NOMO-1 (cell line): Measurements from ENCODE around the gene LHB.
A peak's percentile ranks its signal among the peaks of the same experiment; 100 is the strongest.

ENCODE experiments used
- DNase-seq, 2 experiments: peaks; one replicate each; lab custom pipeline; 2025; ENCODE audit not compliant: unreplicated experiment in 2 of 2; lab: John Stamatoyannopoulos, UW

LHB gene

DNA sequence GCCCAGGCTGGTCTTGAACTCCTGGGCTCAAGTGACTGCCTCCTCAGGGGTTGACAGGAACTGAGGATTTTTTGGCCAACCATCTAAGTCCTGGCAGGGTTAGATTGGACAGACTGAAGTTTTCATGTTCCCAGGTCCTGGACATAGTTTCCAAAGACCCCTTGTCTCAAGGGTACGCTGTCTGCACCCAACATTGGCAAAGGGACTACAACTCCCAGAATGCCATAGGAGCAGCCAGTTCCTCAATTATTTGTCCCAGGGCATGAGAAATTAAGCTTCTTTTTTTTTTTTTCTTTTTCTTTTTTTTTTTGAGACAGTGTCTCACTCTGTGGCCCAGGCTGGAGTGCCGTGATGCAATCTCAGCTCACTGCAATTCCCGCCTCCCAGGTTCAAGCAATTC is 30.7 kb downstream of the LHB start:
- no peak for DNase-seq

DNA sequence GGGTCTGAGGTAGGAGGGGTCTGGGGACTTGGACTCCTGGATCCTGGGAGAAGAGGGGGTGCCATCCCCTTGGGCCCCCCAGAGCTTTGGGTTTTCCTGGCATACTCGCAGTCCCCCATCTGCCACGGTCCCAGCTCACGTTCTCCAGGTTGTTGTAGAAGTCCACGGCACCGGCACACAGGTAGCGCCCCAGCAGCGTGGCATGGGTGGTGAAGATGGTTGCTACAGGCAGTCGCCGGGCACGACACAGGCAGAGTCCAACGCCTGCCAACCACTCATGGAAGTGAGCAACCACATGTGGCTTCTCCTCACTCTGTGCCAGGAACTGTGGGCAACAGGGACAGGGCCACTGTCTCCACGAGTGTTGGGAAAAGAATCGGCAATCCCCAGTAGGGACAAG is 31.2 kb downstream of the LHB start:
- no peak for DNase-seq

DNA sequence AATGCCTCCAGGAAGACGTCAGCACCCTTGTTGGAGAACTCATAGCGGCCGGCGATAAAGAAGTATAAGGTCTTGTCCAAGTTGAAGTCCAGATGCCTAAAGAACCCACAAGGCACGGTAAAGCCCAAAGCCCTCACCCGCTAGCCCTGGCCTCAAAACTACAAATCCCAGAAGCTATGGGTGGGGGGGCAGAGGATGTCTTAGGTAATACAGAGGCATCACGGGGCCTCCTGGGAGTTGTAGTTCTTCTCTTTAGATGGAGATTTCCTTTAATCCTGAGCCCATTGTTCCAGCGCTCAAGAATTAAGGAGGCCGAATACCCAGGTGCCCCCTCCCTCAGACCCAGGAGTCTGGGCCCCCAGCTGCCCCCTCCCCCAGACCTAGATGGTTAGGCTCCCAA is 34.6 kb downstream of the LHB start:
- no peak for DNase-seq

DNA sequence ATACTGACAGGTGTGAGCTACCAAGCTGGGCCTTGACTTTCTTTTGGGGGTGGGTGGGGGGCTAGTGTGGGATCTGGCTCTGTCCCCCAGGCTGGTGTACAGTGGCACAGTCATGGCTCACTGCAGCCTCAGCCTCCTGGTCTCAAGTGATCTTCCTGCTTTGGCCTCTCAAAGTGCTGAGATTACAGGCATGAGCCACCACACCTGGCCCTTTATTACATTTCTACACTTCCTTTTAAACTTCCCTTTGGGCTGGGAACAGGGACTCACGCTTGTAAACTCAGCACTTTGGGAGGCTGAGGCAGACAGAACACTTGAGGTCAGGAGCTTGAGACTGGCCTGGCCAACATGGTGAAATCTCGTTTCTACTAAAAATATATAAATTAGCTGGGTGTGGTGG is 39.8 kb downstream of the LHB start:
- no peak for DNase-seq

DNA sequence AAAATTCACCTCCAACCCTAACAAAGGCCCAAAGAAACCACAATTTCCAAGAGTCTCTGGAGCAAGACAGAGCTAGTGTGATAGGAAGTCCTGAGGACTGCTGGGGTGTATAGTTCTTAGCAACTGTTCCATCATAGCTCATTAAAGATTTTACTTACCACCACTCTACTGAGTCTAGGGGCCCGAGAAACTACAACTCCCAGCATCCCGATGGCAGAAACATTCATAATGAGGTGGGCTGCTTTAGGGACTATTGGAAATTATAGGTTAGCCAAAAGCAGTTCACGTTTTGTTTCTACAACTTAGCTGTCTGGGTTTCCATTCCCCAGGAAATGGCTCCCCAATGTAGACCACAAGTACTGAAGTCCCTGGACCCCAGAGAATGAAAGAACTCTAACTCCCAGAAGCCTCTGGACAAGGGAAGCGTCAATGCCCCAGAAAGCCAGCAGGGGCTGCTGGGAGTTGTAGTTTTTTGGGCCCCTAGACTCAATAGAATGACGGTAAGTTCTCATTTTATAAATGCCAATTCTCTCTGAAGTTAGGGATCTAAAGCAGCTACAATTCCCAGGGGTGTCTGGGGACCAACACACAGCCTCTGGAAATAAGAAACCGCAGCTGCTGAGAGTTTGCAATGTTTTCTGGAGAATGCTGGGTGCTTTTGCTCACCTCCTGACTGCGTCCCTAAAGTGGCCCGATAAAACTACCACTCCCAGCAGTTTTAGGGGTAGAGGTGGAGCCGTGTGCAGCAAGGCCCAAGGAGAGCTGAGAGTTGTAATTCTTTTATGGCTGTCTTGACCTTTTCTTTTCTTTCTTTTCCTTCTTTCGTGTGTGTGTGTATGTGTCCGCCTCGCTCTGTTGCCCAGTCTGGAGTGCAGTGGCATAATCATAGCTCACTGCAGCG is 40.7 kb downstream of the LHB start:
- peak in 1 of 2 experiments; percentile 16 for DNase-seq

DNA sequence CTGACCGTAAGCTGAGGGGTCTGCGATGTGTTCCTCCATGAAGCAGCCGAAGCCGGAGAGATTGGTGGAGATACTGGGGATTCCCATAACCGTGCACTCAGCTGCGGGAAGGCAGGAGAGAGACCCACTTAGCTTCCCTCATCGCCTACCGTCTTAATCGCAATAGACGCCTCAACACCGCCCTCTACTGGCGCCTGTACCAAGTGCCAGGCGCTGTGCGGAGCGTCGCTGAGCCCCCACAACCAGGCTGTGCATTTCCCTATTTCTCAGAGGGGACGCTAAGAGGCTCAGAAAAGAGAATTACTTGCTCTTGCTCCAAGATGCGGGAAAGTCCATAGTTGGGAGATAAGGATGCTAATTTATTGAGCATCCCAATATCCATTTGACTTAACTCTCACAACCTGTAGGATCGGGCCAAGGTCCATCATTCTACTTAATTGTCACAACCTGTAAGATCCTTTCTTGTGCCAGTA is 45.9 kb downstream of the LHB start:
- peak; percentile 76 to 82 for DNase-seq

DNA sequence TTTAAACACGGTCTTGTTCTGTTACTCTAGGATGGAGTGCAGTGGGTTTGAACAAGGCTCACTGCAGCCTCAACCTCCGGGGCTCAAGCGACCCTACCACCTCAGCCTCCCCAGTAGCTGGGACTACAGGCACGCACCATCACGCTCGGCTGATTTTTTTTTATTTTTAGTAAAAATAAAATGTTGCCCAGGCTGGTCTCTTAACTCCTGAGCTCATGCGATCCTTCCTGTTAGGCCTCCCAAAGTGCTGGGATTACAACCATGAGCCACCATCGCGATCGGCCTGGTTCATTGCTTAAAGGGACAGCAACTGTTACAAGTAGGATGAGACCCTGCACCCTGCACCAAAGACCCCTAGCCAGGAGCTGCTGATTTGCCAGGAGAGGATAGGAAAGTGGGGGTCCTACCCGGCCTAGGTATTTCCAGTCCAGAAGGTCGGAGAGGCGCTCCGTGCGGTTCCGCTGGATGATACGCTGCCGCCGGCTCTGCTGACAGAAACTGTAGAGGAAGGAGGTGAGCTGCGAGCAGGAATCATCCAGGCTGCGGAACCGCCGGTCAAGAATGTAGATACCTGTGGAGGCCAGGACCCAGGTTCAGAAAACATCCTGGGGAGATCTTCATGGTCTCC is 46.6 kb downstream of the LHB start:
- no peak for DNase-seq

DNA sequence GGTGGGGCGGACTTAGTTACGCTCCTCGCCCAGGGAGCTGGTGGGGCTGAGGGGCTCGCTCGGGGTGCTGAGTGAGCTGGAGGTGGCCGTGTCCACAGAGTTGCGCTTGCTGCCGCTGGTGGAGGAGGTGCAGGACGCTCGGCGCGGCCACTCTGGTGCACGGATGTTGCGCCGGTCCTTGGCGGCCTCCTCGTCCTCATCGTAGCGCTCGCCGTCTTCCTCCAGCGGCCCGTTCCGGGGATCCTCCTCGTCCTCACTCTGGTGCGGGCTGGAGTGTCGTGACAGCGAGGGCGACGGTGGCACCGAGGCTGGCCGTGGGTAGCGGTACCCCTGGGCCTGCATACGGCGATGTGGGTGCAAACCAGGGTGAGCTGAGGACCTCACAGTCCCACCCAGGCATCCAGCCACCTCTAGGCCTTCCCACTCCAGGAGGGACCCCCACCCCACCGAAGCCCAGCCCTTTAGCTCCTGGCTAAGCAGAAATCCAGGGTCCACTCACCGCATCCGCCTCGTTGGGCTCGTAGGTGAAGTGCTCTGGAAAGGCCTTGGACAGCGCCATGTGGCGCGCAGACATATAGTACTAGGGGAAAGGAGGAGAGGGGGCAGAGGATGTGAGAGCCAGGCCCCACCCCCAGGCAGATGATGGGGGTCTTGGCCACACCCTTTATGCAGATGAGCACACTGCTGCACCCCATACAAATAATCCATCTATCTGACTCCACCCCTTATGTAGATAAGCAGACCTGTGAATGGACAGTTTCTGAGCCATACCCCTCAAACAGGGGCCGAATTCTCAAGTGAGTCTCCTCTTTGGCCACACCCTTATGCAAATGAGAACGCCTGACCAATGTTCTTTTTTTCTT is 47.4 kb downstream of the LHB start:
- DNase-seq: peak in 1 of 2 experiments; percentile 26

DNA sequence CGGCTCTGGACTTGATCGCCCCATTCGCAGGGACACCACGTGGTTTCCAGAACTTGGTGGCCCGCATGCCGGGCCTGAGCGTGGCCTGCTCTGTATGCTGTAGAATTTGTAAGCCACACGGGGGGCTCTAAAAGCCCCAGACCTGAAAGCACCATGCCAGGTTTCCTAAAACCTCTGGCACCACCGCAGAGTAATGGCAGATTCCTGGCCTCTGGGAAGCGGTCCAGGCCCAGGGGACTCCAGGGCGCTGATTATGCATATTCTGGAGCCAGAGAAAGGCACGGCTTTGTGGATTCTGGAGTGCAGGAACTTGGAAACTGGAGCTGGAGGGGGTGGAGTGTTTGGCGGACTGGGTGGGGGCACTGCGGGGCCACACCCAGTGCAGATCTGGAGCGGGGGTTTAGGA is 48.1 kb downstream of the LHB start:
- DNase-seq: no peak

DNA sequence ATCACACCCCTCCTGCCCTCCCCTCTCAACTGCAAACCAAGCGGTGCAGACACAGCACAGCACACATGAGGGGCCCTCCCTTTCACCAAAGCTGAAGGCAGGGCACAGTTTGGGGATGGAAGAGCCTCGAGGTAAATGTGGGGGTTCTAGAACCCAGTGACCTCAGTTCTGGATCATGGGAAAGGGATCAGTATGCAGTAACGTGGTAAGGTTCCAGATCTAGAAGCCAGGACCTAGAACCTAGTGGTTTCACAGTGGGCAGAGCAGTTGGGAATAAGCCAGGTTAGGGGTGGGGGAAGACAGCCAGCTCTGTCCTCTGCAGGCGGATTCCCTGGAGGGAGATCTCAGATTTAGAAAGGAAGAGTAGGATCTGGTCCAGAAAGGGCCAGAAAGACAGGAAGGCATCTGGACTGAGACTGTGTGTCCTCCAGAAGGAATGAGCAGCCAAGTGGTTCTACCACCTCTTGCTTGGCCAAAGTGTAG is 48.7 kb downstream of the LHB start:
- no peak for DNase-seq

DNA sequence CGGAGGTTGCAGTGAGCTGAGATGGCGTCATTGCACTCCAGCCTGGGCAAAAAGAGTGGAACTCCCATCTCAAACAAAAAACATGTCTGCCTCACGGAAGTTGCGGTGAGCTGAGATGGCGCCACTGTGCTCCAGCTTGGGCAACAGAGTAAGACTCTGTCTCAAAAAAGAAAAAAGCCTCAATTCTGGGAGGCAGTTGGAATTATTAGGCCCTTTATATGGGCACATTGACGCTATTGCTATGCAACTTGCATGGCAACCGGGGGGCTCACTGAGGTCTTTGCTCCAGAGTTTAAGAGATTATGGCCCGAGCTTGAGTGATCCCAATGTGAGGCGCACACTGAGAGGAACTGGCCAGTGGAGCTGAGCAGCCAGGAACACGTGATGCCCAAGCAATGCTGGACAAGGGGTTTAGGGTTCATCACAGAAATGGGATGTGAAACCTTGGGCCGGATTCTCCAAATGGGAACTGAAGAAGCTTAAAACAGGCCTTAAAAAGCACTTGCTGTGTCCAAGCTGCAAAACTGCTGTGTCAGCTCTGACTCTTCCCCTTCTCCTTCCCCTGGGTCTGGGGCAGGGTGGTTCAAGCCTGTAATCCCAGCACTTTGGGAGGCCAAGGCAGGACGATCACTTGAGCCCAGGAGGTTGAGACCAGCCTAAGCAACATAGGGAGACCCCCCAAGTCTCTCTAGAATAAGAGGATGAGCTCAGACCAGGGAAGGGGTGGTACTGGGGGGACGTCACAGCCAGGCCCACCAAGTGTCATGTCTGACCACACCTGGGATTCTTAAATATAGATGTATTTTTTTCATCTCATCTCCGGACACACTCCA is 49.3 kb downstream of the LHB start:
- peak; percentile 90 to 97 for DNase-seq

DNA sequence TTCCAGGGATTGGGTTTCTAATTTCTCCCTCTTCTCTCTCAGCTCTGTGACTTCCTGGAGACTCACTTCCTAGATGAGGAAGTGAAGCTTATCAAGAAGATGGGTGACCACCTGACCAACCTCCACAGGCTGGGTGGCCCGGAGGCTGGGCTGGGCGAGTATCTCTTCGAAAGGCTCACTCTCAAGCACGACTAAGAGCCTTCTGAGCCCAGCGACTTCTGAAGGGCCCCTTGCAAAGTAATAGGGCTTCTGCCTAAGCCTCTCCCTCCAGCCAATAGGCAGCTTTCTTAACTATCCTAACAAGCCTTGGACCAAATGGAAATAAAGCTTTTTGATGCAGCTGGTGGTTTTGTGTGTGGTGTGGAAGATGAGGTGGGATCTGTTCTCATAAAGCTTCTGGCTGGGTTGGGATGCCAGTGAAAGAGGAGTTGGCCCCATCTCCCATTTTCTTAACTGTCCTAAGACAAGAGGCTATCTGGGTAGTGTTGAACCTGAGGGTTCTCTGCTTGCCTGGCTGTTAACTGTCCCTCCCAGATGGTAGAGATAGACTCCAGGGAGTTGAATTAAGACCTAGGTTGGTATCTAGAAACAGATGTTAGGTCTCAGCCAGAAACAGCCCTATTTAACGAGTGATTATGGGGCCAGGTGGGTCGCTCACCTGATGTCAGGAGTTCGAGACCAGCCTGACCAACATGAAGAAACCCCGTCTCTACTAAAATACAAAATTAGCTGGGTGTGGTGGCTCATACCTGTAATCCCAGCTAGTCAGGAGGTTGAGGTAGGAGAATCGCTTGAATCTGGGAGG is 50.1 kb downstream of the LHB start:
- peak in 1 of 2 experiments; percentile 48 for DNase-seq
